H1 (cell line): Measurements from ENCODE around the gene CES4A. TPM values are rescaled to one million over a fixed set of nuclear protein-coding genes. Genes with fewer than 3 reads are reported as not detected.

Experiments
- CTCF ChIA-PET: fragments of 300-600 bp; sonication (Branson Sonifier 250); formaldehyde crosslinking; loops from one replicate; lab custom pipeline; 2021; ENCODE audit not compliant: partially characterized antibody; lab: Charles Lee
- POLR2A ChIA-PET: fragments of 300-600 bp; sonication (Branson Sonifier 250); formaldehyde crosslinking; loops from one replicate; lab custom pipeline; 2021; ENCODE audit warnings: inconsistent platforms; ENCODE audit not compliant: partially characterized antibody; lab: Charles Lee
- DNase-seq, 2 experiments: peaks; one replicate each; pipeline versions ENCODE4 v3.0.0 to v3.0.0-alpha.2; 2010 to 2022; ENCODE audit warnings: low spot score in 2 of 2, low read depth in 1 of 2, mixed read lengths in 1 of 2
- FAIRE-seq: peaks from 2 replicates; lab custom pipeline; 2011; peaks lifted over from hg19 to GRCh38; lab: Jason Lieb, UNC
- H2AFZ ChIP-seq: 2 replicates; pipeline ENCODE4 v1.8.1; 2012; ENCODE audit warnings: low read length, inconsistent platforms
- H2AK5ac ChIP-seq: 2 replicates; pipeline ENCODE4 v1.6.1; 2013; ENCODE audit warnings: low read depth, low read length
- H2BK120ac ChIP-seq: replicated peaks from 2 replicates; pipeline ENCODE3; 2013; ENCODE audit warnings: low read depth, low read length, inconsistent platforms
- H2BK12ac ChIP-seq: 2 replicates; pipeline ENCODE4 v1.6.1; 2013; ENCODE audit warnings: low read depth, low read length
- H2BK15ac ChIP-seq: 2 replicates; pipeline ENCODE4 v1.6.1; 2013; ENCODE audit warnings: low read length
- H2BK20ac ChIP-seq: 2 replicates; pipeline ENCODE4 v1.6.1; 2013; ENCODE audit warnings: low read length
- H2BK5ac ChIP-seq: 2 replicates; pipeline ENCODE4 v1.6.1; 2013; ENCODE audit warnings: low read depth, low read length
- H3K14ac ChIP-seq: 2 replicates; pipeline ENCODE4 v1.6.1; 2013; ENCODE audit warnings: inconsistent platforms; ENCODE audit not compliant: insufficient read length
- H3K18ac ChIP-seq: 2 replicates; pipeline ENCODE4 v1.6.1; 2013; ENCODE audit warnings: low read length; ENCODE audit errors: extremely low read depth
- H3K23ac ChIP-seq: 2 replicates; pipeline ENCODE4 v1.6.1; 2013; ENCODE audit warnings: inconsistent platforms; ENCODE audit not compliant: insufficient read length
- H3K23me2 ChIP-seq: 2 replicates; pipeline ENCODE4 v1.6.1; 2013; ENCODE audit warnings: low read depth, low read length
- H3K27ac ChIP-seq: 2 replicates; pipeline ENCODE4 v1.6.1; 2011; ENCODE audit warnings: low read depth, low read length, inconsistent platforms
- H3K27me3 ChIP-seq, 4 experiments: replicated peaks in 1 of 4; 1 replicate in 1 of 4; 2 replicates in 3 of 4; pipeline versions ENCODE4 v1.6.1 to v1.8.1; 2011 to 2013; ENCODE audit warnings: low read length in 3 of 4, mild to moderate bottlenecking in 3 of 4, inconsistent platforms in 2 of 4, mixed read lengths in 2 of 4, moderate library complexity in 1 of 4; ENCODE audit not compliant: control insufficient read depth in 3 of 4, insufficient read depth in 3 of 4; ENCODE audit errors: extremely low read depth in 1 of 4
- H3K36me3 ChIP-seq, 4 experiments: 2 replicates each; pipeline versions ENCODE4 v1.6.1 to v1.8.1; 2011 to 2013; ENCODE audit warnings: mild to moderate bottlenecking in 4 of 4, low read length in 3 of 4, moderate library complexity in 2 of 4, control low read depth in 1 of 4, inconsistent platforms in 1 of 4; ENCODE audit not compliant: insufficient read depth in 4 of 4, control insufficient read depth in 2 of 4
- H3K4ac ChIP-seq: replicated peaks from 2 replicates; pipeline ENCODE3; 2013; ENCODE audit warnings: low read length, low read depth, mixed read lengths, inconsistent platforms; ENCODE audit not compliant: insufficient read length
- H3K4me1 ChIP-seq, 4 experiments: replicated peaks in 1 of 4; 1 replicate in 1 of 4; 2 replicates in 3 of 4; pipeline versions ENCODE4 v1.6.1 to v1.8.1; 2011 to 2013; ENCODE audit warnings: low read length in 3 of 4, inconsistent platforms in 2 of 4, mixed read lengths in 1 of 4; ENCODE audit not compliant: insufficient read depth in 4 of 4, control insufficient read depth in 3 of 4
- H3K4me2 ChIP-seq, 2 experiments: 2 replicates each; pipeline versions ENCODE4 v1.6.1 to v1.8.1; 2011 to 2013; ENCODE audit warnings: low read depth in 2 of 2, low read length in 2 of 2, control low read depth in 1 of 2, inconsistent platforms in 1 of 2, mild to moderate bottlenecking in 1 of 2; ENCODE audit not compliant: insufficient read depth in 1 of 2
- H3K4me3 ChIP-seq, 4 experiments: fragments of 200-600, 300-600 bp in 1 of 4; sonication (generic), shearing (Covaris generic), sonication (Bioruptor Twin) in 1 of 4; 2 replicates each; pipeline versions ENCODE4 v1.5.1 to v1.8.1; 2011 to 2016; ENCODE audit warnings: low read length in 4 of 4, low read depth in 3 of 4, control low read depth in 2 of 4, inconsistent platforms in 2 of 4, mild to moderate bottlenecking in 2 of 4, mixed read lengths in 1 of 4, moderate library complexity in 1 of 4; ENCODE audit not compliant: insufficient read depth in 2 of 4; ENCODE audit errors: extremely low read depth in 1 of 4
- H3K56ac ChIP-seq: replicated peaks from 2 replicates; pipeline ENCODE3; 2013; ENCODE audit warnings: low read depth, mild to moderate bottlenecking, mixed read lengths, low read length, inconsistent platforms; ENCODE audit not compliant: insufficient read length
- H3K79me1 ChIP-seq: 2 replicates; pipeline ENCODE4 v1.6.1; 2013; ENCODE audit warnings: low read depth, low read length, control low read depth
- H3K79me2 ChIP-seq, 2 experiments: 2 replicates each; pipeline versions ENCODE4 v1.6.1 to v1.8.1; 2012 to 2013; ENCODE audit warnings: low read length in 2 of 2, mild to moderate bottlenecking in 2 of 2, inconsistent platforms in 1 of 2; ENCODE audit not compliant: insufficient read depth in 2 of 2, control insufficient read depth in 1 of 2
- H3K9ac ChIP-seq, 4 experiments: replicated peaks in 1 of 4; 1 replicate in 1 of 4; 2 replicates in 3 of 4; pipeline versions ENCODE4 v1.6.1 to v1.8.1; 2011 to 2013; ENCODE audit warnings: low read depth in 3 of 4, low read length in 3 of 4, control low read depth in 2 of 4, mild to moderate bottlenecking in 2 of 4, moderate library complexity in 2 of 4, inconsistent platforms in 1 of 4; ENCODE audit errors: extremely low read depth in 1 of 4
- H3K9me3 ChIP-seq, 2 experiments: 2 replicates each; pipeline versions ENCODE4 v1.6.1 to v1.8.1; 2012 to 2013; ENCODE audit warnings: mild to moderate bottlenecking in 2 of 2, moderate library complexity in 2 of 2, control low read depth in 1 of 2, inconsistent platforms in 1 of 2, low read depth in 1 of 2, low read length in 1 of 2, mixed read lengths in 1 of 2; ENCODE audit not compliant: insufficient read depth in 2 of 2
- H4K20me1 ChIP-seq, 2 experiments: replicated peaks in 1 of 2; 2 replicates each; pipeline versions ENCODE3 to v1.8.1; 2011 to 2013; ENCODE audit warnings: inconsistent platforms in 2 of 2, low read length in 2 of 2, mild to moderate bottlenecking in 1 of 2; ENCODE audit not compliant: insufficient read depth in 2 of 2, control insufficient read depth in 1 of 2
- H4K5ac ChIP-seq: 2 replicates; pipeline ENCODE4 v1.6.1; 2013; ENCODE audit warnings: low read length, low read depth, mixed read lengths, inconsistent platforms; ENCODE audit not compliant: insufficient read length
- H4K8ac ChIP-seq: 2 replicates; pipeline ENCODE4 v1.8.0; 2013; ENCODE audit warnings: mild to moderate bottlenecking, moderate library complexity, low read length, inconsistent platforms; ENCODE audit not compliant: insufficient read depth; ENCODE audit errors: extremely low read depth
- H4K91ac ChIP-seq: replicated peaks from 2 replicates; pipeline ENCODE3; 2013; ENCODE audit warnings: low read length, mixed read lengths, inconsistent platforms; ENCODE audit not compliant: insufficient read length
- CBX5 ChIP-seq: fragments of 300-800, 300-1000 bp; sonication (generic); IDR thresholded peaks from 2 replicates; pipeline ENCODE4 v1.7.1; 2016; ENCODE audit warnings: antibody characterized with exemption, low read length, low read depth
- CHD2 ChIP-seq: IDR thresholded peaks from 2 replicates; pipeline ENCODE4 v1.6.1; 2012; ENCODE audit warnings: low read length, improper control_type of control experiment
- FOSL1 ChIP-seq: IDR thresholded peaks from 2 replicates; pipeline ENCODE4 v1.6.1; 2011; ENCODE audit warnings: mild to moderate bottlenecking, low read depth, low read length, moderate library complexity; ENCODE audit not compliant: insufficient read depth
- HDAC6 ChIP-seq: IDR thresholded peaks from one replicate; pipeline ENCODE4 v1.7.1; 2012; ENCODE audit warnings: low read depth, mild to moderate bottlenecking, inconsistent platforms, low read length, moderate library complexity
- JUND ChIP-seq: IDR thresholded peaks from 2 replicates; pipeline ENCODE4 v1.6.1; 2011; ENCODE audit warnings: mild to moderate bottlenecking, improper control_type of control experiment, low read length
- NANOG ChIP-seq: IDR thresholded peaks from 2 replicates; pipeline ENCODE4 v1.6.1; 2011; ENCODE audit warnings: low read length, low read depth, mild to moderate bottlenecking, inconsistent platforms; ENCODE audit not compliant: insufficient read depth, poor library complexity, severe bottlenecking
- POLR2AphosphoS5 ChIP-seq: IDR thresholded peaks from 2 replicates; pipeline ENCODE4 v1.6.1; 2011; ENCODE audit warnings: low read depth, low read length
- SAP30 ChIP-seq: fragments of 300-600 bp; sonication (generic); IDR thresholded peaks from 2 replicates; pipeline ENCODE4 v1.7.1; 2012; ENCODE audit warnings: low read length, moderate library complexity, mild to moderate bottlenecking, inconsistent platforms; ENCODE audit not compliant: insufficient read depth, insufficient replicate concordance
- SIN3A ChIP-seq, 2 experiments: IDR thresholded peaks in 1 of 2; conservative IDR thresholded peaks in 1 of 2; 2 replicates each; pipeline ENCODE4 v1.6.1; 2011 to 2012; ENCODE audit warnings: low read length in 2 of 2, improper control_type of control experiment in 1 of 2, low read depth in 1 of 2, mild to moderate bottlenecking in 1 of 2
- TAF1 ChIP-seq: IDR thresholded peaks from 2 replicates; pipeline ENCODE4 v1.6.1; 2011; ENCODE audit warnings: mild to moderate bottlenecking, low read depth, low read length
- WGBS, 2 experiments: shearing (Covaris generic) in 1 of 2; methylation state at CpG; one replicate each; pipeline versions ENCODE4 v1.1.6 to v1.1.7; 2013 to 2015; ENCODE audit warnings: low lambda C conversion rate in 2 of 2, mixed read lengths in 2 of 2, inconsistent platforms in 1 of 2, low coverage in 1 of 2, missing lambda C conversion rate in 1 of 2; ENCODE audit not compliant: insufficient replicate concordance in 2 of 2, insufficient coverage in 1 of 2, insufficient read length in 1 of 2; ENCODE audit errors: extremely low coverage in 1 of 2, missing lambda C conversion rate in 1 of 2; 5-methylcytosine and 5-hydroxymethylcytosine counted together
- polyA plus RNA-seq, 7 experiments: library from polyadenylated mRNA; depleted of rRNA in 3 of 7; stranded (reverse) in 5 of 7; unstranded in 2 of 7; fragments of >200 nt in 5 of 7; fragments of 200-250 nt in 2 of 7; gene quantifications; 1 replicate in 5 of 7; 2 replicates in 1 of 7; 4 replicates in 1 of 7; pipeline versions ENCODE4 v1.2.1 to v1.2.3, GENCODE V29; 2011 to 2013; ENCODE audit warnings: missing spikeins in 2 of 7, mixed read lengths in 2 of 7
- total RNA-seq: library from RNA; stranded (reverse); fragmentation: NEBNext Ultra II Directional; extraction: Animal tissue kit (Norgen Biotek cat#: 25700); gene quantifications from 2 replicates; pipeline ENCODE4 v1.2.1, GENCODE V29; 2021

The CES4A gene
- total and polyA plus RNA-seq, 2 of the 8 experiments (the other 6 are each of a cell fraction or from before 2014, with no cell fraction given): 0.93 to 1.5 TPM

GRCh38 chr16:67011274-67011673 is 22.9 kb downstream of the CES4A start:
- no peak for DNase-seq
- H4K20me1 ChIP-seq: peaks cover 0 to 2% of the 10 kb centered on the region in 2 experiments
- H2BK120ac ChIP-seq: no peak overlapping the region
- no peaks in the 10 kb centered on the region for H3K79me2 ChIP-seq
- H3K4me3 ChIP-seq: no peak overlapping the region
- WGBS, 2 experiments: 100% methylated on average over 2 of the region's 2 CpGs; no CpG with 5 or more reads in 1 of the 2 experiments
- H2BK15ac ChIP-seq: no peak overlapping the region
- no peaks in the 10 kb centered on the region for H3K79me1 ChIP-seq
- H4K8ac ChIP-seq: no peak overlapping the region
- H3K9ac ChIP-seq: no peak overlapping the region
- no peak overlapping the region for H3K27ac ChIP-seq
- no peak overlapping the region for H3K18ac ChIP-seq
- no peak overlapping the region for H2BK12ac ChIP-seq
- H2AFZ ChIP-seq: no peak overlapping the region
- TF ChIP-seq POLR2AphosphoS5 (no peak), SAP30 (no peak), NANOG (no peak), SIN3A (conservative IDR thresholded peaks at IDR 0.05 in 1 of 2, IDR thresholded peaks at IDR 0.05 in 1 of 2; ENCODE audit: low read depth in 1 of 2, low read length in 2 of 2) (no peak), TAF1 (no peak), CHD2 (no peak), JUND (no peak), FOSL1 (no peak), CBX5 (no peak), HDAC6 (no peak)
- H3K14ac ChIP-seq: no peak overlapping the region
- H2BK5ac ChIP-seq: no peak overlapping the region
- H3K56ac ChIP-seq: no peak overlapping the region
- peaks cover 16 to 32% (median 27%) of the 10 kb centered on the region in 4 experiments for H3K27me3 ChIP-seq
- peaks cover 0 to 6% (median 4%) of the 10 kb centered on the region in 4 experiments; a peak in 4 of 7 replicates for H3K4me1 ChIP-seq
- no peak overlapping the region for H2AK5ac ChIP-seq
- H4K5ac ChIP-seq: no peak overlapping the region
- no peak overlapping the region for H2BK20ac ChIP-seq
- POLR2A ChIA-PET: interaction anchor here (1.5 kb wide), 1 partner anchor 35 kb away, joined by 3 read pairs; no protein-coding TSS in a partner anchor
- no peak overlapping the region for H3K23ac ChIP-seq
- no peak overlapping the region for H4K91ac ChIP-seq
- H3K23me2 ChIP-seq: peaks cover 11% of the 10 kb centered on the region; the same call in 1 of the 2 replicates
- no peaks in the 10 kb centered on the region for H3K9me3 ChIP-seq
- no peak overlapping the region for H3K4me2 ChIP-seq
- H3K4ac ChIP-seq: no peak overlapping the region
- H3K36me3 ChIP-seq: no peaks in the 10 kb centered on the region
- no peak for FAIRE-seq
- CTCF ChIA-PET: interaction anchor here (0.8 to 10.2 kb wide), 11 partner anchors 9 to 144 kb away, joined by 3 to 89 read pairs (median 3); no protein-coding TSS in a partner anchor
